Measurements from ENCODE around the gene MYO9B.

Gene MYO9B

DNA sequence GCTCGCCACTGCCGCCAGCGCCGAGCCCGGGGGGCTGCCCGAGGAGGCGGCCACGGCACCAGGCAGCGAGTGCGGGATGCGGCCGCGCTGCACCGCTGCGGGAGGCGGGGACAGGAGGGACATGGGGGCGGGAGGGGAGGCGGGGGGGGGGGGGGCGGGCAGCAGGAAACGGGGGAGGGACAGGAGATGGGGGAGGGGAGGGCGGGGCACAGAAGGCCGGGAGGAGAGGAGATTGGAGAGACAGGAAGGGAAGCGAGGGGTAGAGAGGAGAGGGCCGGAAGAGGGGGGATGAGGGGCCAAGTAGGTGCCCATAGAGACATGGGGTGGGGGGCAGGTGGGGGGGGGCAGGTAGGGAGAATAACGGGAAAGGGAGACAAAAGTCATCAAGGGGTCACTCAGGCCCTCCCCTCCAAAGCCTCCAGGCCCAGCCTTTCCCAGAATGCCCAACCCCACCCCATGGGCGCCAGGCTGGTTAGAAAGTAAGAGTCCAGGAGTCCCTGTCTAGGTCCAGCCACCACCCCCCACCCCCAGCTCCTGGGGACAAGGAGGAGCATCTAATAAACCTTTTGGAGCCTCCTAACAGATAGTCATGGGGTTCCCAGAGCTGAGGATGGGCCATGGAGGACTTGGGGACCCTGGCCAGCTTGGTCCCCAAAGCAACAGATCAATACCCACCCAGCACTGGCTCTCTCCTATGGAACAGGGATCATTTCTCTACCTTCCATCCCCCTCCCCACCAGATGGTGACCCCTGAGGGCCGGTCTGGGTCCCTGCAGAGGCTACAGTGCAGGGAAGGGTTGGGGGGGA, 160.6 kb downstream of the MYO9B start:
- no peaks in the 10 kb centered on the region for H3K9me3 Mint-ChIP-seq
- no peaks in the 10 kb centered on the region for H3K27me3 Mint-ChIP-seq (ENCODE audit: low read depth)
- peaks cover 14% of the 10 kb centered on the region for H3K4me1 Mint-ChIP-seq
- TF ChIP-seq, protein P1, sequence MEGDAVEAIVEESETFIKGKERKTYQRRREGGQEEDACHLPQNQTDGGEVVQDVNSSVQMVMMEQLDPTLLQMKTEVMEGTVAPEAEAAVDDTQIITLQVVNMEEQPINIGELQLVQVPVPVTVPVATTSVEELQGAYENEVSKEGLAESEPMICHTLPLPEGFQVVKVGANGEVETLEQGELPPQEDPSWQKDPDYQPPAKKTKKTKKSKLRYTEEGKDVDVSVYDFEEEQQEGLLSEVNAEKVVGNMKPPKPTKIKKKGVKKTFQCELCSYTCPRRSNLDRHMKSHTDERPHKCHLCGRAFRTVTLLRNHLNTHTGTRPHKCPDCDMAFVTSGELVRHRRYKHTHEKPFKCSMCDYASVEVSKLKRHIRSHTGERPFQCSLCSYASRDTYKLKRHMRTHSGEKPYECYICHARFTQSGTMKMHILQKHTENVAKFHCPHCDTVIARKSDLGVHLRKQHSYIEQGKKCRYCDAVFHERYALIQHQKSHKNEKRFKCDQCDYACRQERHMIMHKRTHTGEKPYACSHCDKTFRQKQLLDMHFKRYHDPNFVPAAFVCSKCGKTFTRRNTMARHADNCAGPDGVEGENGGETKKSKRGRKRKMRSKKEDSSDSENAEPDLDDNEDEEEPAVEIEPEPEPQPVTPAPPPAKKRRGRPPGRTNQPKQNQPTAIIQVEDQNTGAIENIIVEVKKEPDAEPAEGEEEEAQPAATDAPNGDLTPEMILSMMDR (IDR thresholded peaks at IDR 0.05; ENCODE audit: unreplicated experiment in 3 of 3): no peak
- H3K36me3 Mint-ChIP-seq (ENCODE audit: low read depth): peaks cover 23% of the 10 kb centered on the region
- H3K27ac Mint-ChIP-seq: no peak overlapping the region
- H3K4me3 Mint-ChIP-seq: peak overlapping the region in 2 of 3 experiments; percentile 30 to 76

DNA sequence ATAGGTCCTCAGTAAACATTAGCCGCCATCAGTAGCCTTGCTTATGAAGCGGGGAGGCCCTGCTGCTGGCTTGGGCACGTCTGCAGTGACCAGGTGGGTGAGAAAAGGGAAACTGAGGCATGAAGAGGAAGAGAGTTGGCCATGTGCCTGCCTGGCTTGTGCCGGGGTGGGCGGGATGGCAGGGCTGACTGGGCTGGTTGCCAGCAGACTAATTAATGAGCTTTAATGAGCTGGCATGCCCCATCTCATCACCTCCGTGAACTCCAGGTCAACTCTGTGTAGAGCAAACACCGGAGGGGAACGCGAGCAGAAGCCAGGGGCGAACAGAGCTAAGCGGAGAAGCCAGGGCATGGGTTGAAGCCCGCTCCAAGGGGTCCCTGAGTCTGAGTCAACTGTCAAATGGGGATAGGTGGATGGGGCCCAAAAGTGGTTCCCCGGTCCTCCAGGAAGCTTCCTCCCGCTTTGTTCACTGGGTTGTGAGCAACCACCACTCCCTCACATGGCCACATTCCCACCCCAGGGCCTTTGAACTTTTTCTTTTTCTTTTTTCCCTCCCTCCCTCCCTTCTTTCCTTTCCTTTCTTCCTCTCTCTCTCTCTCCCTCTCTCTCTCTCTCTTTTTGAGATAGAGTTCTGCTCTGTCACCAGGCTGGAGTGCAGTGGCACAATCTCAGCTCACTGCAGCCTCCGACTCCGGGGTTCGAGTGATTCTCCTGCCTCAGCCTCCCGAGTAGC, 161.4 kb downstream of the MYO9B start:
- peak overlapping the region; percentile 27 to 68 (median 50) for H3K4me3 Mint-ChIP-seq
- no peak overlapping the region for H3K27ac Mint-ChIP-seq
- TF ChIP-seq, protein P1 (IDR thresholded peaks at IDR 0.05; ENCODE audit: unreplicated experiment in 3 of 3): no peak
- H3K27me3 Mint-ChIP-seq (ENCODE audit: low read depth): no peaks in the 10 kb centered on the region
- no peaks in the 10 kb centered on the region for H3K9me3 Mint-ChIP-seq
- peaks cover 15% of the 10 kb centered on the region for H3K4me1 Mint-ChIP-seq
- H3K36me3 Mint-ChIP-seq (ENCODE audit: low read depth): peaks cover 21% of the 10 kb centered on the region

- H3K36me3 Mint-ChIP-seq (ENCODE audit: low read depth): peaks cover 16% of the 10 kb centered on the region
- TF ChIP-seq, protein P1 (IDR thresholded peaks at IDR 0.05; ENCODE audit: unreplicated experiment in 3 of 3): no peak
- peaks cover 18% of the 10 kb centered on the region for H3K4me1 Mint-ChIP-seq
- no peaks in the 10 kb centered on the region for H3K9me3 Mint-ChIP-seq
- H3K27me3 Mint-ChIP-seq (ENCODE audit: low read depth): no peaks in the 10 kb centered on the region
- H3K4me3 Mint-ChIP-seq: peak overlapping the region; percentile 37 to 68 (median 43)
- H3K27ac Mint-ChIP-seq: no peak overlapping the region
These were observed 162.4 kb downstream of the MYO9B start for GRCh38 chr19:17237747-17238706.

DNA sequence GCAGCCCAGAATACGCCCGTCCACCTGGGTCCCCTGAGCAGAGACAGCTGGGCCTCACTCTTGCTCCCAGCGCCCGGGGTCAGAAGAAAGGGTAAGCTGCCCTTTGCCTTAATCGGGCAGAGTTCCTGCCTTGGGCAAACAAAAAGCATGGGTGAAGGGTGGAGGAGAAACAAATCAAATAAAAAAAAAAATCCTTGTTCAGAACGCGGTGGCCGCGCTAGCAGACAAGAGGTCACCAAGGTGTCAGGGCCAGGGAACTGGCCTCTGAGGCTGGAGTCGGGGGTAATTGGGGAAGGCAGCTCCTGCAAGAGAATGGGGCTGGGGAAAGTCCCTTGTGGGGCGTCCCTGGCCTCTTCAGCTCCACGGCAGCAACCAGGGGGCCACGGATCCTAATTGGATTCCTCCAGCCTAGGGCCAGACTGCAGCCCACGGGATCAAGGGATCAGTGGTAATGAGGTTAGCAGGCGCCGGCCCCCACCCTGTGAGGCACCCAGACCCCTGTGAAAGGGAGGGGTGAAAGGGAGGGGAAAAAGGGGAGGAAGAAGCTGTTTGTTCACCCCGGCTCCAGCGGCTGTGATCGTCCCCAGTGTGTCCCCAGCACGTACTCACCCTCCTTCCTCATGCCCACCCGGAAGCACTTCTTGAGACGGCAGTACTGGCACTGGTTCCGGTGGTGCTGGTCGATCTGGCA, 164.6 kb downstream of the MYO9B start:
- no peaks in the 10 kb centered on the region for H3K9me3 Mint-ChIP-seq
- peak overlapping the region; percentile 48 to 89 (median 65) for H3K27ac Mint-ChIP-seq
- peaks cover 24% of the 10 kb centered on the region for H3K4me1 Mint-ChIP-seq
- peak overlapping the region; percentile 41 to 67 (median 46) for H3K4me3 Mint-ChIP-seq
- H3K36me3 Mint-ChIP-seq (ENCODE audit: low read depth): peaks cover 11% of the 10 kb centered on the region
- TF ChIP-seq, protein P1 (IDR thresholded peaks at IDR 0.05; ENCODE audit: unreplicated experiment in 3 of 3): no peak
- no peaks in the 10 kb centered on the region for H3K27me3 Mint-ChIP-seq (ENCODE audit: low read depth)

DNA sequence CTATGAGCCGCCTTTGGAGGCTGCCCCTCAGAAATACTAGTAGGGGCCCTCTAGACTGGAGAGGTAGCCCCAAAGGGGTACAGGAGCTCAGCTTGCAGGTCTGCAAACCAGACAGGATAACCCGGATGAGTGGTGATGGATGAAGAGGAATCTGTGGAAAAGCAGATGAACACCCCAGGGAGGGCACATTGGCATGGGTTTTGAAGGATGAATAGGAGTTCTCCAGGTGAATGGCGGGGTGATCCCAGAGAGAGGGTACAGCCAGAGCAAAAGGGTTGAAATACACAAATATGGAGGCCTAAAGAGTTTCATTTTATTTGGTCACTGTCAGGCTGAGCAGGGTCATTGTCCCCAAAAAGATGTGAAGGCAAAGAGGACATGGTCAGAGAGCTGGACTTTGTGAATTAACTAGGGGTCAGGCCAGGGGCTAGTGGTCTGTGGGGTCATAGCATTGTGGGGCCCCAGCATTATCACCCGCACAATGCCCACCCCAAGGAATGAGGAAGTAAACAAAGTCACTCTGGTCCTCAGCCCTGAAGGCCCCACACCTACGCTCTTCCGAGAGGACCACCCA, 165.3 kb downstream of the MYO9B start:
- TF ChIP-seq, protein P1 (IDR thresholded peaks at IDR 0.05; ENCODE audit: unreplicated experiment in 3 of 3): no peak
- H3K9me3 Mint-ChIP-seq: no peaks in the 10 kb centered on the region
- peaks cover 11% of the 10 kb centered on the region for H3K36me3 Mint-ChIP-seq (ENCODE audit: low read depth)
- peak overlapping the region; percentile 65 to 76 (median 67) for H3K4me3 Mint-ChIP-seq
- peak overlapping the region; percentile 48 to 89 (median 65) for H3K27ac Mint-ChIP-seq
- peaks cover 24% of the 10 kb centered on the region for H3K4me1 Mint-ChIP-seq
- no peaks in the 10 kb centered on the region for H3K27me3 Mint-ChIP-seq (ENCODE audit: low read depth)

Data from nephron (organoid).